Pulmonary artery endothelial cell (primary cell): Measurements from ENCODE around the gene NPBWR2. TPM values are rescaled to one million over a fixed set of nuclear protein-coding genes. Genes with fewer than 3 reads are reported as not detected.

Experiments used
- DNase-seq: peaks from one replicate; pipeline ENCODE4 v3.0.0-alpha.2; 2011; ENCODE audit warnings: low read depth, low spot score
- total RNA-seq: library from RNA; depleted of rRNA; stranded (reverse); fragments of >200 nt; gene quantifications from 2 replicates; pipeline ENCODE4 v1.2.3, GENCODE V29; 2014

NPBWR2 gene, protein sequence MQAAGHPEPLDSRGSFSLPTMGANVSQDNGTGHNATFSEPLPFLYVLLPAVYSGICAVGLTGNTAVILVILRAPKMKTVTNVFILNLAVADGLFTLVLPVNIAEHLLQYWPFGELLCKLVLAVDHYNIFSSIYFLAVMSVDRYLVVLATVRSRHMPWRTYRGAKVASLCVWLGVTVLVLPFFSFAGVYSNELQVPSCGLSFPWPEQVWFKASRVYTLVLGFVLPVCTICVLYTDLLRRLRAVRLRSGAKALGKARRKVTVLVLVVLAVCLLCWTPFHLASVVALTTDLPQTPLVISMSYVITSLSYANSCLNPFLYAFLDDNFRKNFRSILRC
- total RNA-seq: not detected in 2 replicates

GRCh38 chr20:64106981-64107735, at the start of gene NPBWR2:
NPBWR2 (minus strand) TSS chr20:64107565; CDS start chr20:64106831, 734 bp downstream.
- no peak for DNase-seq

- DNase-seq: no peak
Measured at GRCh38 chr20:64156136-64156885, 48.9 kb upstream of the NPBWR2 start.

GRCh38 chr20:64155258-64156135, 48.1 kb upstream of the NPBWR2 start:
- no peak for DNase-seq

DNA sequence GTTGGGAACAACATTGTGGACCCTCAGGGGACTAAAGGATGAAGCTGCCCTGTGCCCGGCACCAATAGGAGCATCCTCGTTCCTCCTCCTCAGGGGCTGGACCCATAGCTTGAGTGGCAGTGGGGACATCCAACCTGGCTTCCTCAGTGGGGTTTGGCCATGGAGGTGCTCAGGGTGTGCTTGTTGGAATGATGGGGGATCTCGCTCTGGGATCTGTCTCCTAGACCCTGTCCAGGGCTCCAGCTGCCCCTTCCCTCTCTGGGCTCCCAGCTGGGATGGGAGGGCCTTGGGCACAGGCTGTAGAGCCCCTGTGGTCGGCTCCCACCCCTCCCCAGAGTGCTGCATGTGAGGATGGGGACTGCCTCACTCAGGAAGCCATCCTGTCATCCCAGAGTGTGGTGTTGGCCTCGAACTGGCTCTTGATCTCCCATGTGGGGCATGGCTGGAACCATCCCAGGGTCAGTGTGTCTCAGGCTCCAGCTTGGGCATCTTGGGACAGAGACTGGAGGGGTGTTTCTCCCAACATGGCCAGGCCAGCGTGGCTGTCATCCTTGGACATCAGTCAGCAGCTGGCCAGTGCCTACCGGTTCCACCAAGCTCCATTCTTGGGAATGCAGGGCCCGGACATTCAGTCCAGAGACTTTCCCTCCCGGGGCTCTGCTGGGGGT, 47.4 kb upstream of the NPBWR2 start:
- no peak for DNase-seq

GRCh38 chr20:64153861-64154589, 46.7 kb upstream of the NPBWR2 start:
- no peak for DNase-seq

GRCh38 chr20:64153410-64153809, 46.0 kb upstream of the NPBWR2 start:
- DNase-seq: no peak

- no peak for DNase-seq
Measured at GRCh38 chr20:64152906-64153305, 45.5 kb upstream of the NPBWR2 start.

DNA sequence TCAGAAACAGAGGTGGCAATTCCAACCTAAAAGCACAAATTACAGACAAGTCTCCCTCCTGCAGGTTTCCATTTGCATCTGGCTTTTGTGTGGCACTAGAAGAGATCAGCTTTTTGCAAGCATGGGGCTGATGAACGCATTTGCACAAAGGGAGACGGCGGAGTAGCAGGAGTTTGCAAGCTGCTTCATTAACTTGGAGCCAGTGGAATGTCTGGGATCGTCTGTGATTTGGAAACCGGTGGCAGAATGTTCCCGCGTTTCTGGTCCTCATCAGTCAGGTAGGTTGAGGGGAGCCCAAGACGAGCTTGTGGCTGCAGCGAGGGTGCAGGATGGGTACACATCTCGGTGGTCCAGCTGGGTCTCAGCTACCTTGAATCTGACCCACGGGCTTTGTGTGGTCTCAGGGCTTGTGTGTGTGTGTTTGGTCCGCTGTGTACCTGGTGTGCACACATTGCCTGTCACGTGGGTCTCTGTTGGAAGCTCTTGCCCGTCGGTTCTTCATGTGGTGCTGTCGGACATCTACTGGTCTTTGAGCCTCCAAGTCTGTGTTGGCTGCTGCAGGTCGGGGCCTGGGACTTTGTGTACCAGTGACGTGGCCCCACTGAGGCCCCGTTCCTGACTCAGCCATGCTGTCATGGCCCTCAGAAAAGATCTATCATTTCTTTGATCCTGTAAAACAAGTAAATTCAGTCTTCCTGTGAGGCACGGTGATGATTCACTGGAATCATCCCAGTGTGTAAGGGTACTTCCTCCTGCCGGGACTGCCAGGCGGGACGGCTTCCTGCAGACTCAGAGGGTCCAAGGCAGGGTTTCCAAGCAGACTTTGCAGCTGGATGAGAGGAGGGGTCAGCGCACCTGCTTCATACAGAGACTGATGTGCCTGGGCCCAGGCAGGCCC, 44.5 kb upstream of the NPBWR2 start:
- DNase-seq: no peak

DNA sequence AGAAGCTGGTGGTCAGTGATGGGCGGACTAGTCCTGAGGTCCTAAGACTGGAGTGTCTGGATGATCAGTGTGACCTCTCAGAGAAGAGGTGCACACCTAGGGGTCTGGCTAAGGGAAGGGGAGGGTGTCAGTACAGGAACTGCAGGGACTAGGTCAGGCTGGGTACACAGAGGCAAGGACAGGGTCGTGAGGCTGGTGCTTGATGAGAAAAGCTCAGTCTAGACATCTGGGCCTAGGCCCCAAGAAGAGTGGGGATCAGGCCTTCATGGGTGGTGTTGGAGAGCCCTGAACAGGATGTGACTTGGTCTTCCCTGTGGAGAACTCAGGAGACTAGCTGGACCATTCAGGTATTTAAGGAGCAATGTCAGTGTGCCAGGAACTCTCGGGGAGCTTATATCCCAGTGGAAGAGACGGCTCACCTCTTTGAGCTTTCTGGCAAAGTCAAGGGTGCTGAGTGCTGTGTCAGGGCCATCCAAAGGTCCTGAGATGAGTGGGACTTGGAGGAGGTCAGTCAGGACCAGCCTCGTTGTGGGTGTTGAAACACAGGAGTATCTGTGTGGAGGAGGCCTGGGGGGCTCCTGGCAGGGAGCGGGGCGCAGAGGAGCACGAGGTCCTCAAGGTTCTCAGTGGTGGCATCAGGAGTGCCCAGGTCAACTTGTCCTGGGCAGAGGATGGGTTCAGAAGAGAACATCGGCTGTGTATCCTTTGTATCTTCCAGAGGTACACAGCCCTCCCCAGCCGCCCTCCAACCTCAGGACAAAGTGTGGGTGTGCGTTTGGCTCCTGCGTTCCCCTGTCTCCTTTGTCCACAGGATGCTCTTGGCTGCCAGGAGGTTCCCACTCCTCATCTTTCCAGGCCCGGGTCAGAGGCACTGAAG, 43.6 kb upstream of the NPBWR2 start:
- no peak for DNase-seq

- no peak for DNase-seq
Measured at GRCh38 chr20:64149809-64150560, 42.6 kb upstream of the NPBWR2 start.

- no peak for DNase-seq
Measured at GRCh38 chr20:64149141-64149540, 41.8 kb upstream of the NPBWR2 start.

DNA sequence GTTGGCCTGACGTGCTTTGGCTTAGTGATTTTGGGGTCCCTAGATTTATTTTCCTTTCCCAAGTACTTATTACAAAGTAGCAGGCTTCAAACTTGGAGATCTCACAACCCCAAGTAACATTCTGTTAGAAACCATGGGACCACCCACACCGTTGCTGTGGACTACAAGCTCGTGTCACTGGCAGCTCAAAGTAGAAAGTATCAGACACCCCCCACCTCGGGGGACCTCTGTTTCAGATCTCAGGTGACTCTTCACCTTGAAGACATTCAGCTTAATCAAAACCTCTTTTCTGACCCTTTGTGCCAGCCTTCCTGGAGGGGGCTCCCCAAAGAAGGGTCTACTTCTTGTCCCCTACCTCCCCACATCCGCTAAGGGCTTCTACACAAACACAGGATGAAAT, 41.2 kb upstream of the NPBWR2 start:
- DNase-seq: no peak

DNA sequence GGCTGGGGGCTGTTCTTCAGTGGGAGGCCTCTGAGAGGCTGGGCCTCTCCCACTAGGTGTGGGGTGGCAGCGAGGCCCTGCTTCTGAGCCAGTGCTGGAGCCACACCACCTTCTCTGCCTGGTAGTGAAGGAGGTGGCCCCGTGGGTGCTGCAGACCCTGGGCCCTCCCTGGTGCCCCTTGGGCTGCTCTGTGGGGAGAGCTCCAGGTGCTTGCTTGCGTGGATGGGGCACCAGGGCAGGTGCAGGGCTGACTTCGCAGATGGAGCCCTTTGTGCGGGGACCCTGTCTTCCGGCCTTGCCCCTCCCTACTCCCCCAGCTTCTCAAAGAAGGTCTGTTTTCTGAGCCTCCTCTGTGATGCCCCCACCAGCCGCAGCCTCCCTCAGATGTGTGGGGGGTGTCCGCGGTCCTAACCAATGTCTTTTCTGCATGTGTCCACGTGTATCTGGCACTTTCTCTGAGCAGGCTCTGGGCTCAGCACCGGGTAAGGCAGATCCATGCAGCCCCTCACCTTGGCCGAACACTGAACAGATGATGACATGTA, 39.6 kb upstream of the NPBWR2 start:
- no peak for DNase-seq

GRCh38 chr20:64146301-64146935, 39.1 kb upstream of the NPBWR2 start:
- no peak for DNase-seq

- no peak for DNase-seq
Measured at GRCh38 chr20:64145458-64146300, 38.3 kb upstream of the NPBWR2 start.
